ENCODE measurements around the gene SGCD.

SGCD gene

GRCh38 chr5:156582193-156582598, 255.2 kb downstream of the SGCD start:
- Histone ChIP-seq H3K9me3 (ENCODE audit: control insufficient read depth, insufficient read depth, low read depth, low read length) (no peaks in the 10 kb centered on the region), H3K27ac (ENCODE audit: extremely low read depth, low read depth, low read length) (no peak overlapping the region), H3K4me3 (ENCODE audit: low read depth, low read length) (no peak overlapping the region), H3K36me3 (ENCODE audit: control insufficient read depth in 2 of 2, insufficient read depth in 1 of 2, low read length in 2 of 2) (no peaks in the 10 kb centered on the region), H3K4me1 (ENCODE audit: control insufficient read depth, insufficient read depth, low read length) (no peaks in the 10 kb centered on the region)
- TF ChIP-seq SP3 (tag by site-specific recombination; IDR thresholded peaks at IDR 0.05) (no peak), ZNF571 (tag by site-specific recombination; IDR thresholded peaks at IDR 0.05) (no peak), ZSCAN4 (tag by site-specific recombination; IDR thresholded peaks at IDR 0.05) (no peak), MZF1 (tag by site-specific recombination; IDR thresholded peaks at IDR 0.05; ENCODE audit: borderline replicate concordance) (no peak), ZNF658 (tag by site-specific recombination; IDR thresholded peaks at IDR 0.05) (no peak), PBX3 (CRISPR knock-in tag; IDR thresholded peaks at IDR 0.05) (no peak), GLI2 (tag by site-specific recombination; IDR thresholded peaks at IDR 0.05; ENCODE audit: borderline replicate concordance, low read depth) (no peak), FEZF1 (tag by site-specific recombination; IDR thresholded peaks at IDR 0.05) (no peak), ZNF157 (tag by site-specific recombination; IDR thresholded peaks at IDR 0.05) (no peak), ZNF202 (tag by site-specific recombination; IDR thresholded peaks at IDR 0.05; ENCODE audit: borderline replicate concordance) (no peak), ZNF350 (tag by site-specific recombination; IDR thresholded peaks at IDR 0.05) (no peak), ZNF175 (tag by site-specific recombination; IDR thresholded peaks at IDR 0.05) (no peak), ZNF623 (tag by site-specific recombination; IDR thresholded peaks at IDR 0.05) (no peak), GLIS2 (tag by site-specific recombination; IDR thresholded peaks at IDR 0.05) (no peak)
- ChIA-PET CTCF (no interaction called here), POLR2A (no interaction called here)

GRCh38 chr5:156584871-156585270, 257.9 kb downstream of the SGCD start:
- POLR2A ChIA-PET = no interaction called here
- no peaks in the 10 kb centered on the region for H3K36me3 ChIP-seq (ENCODE audit: control insufficient read depth in 2 of 2, insufficient read depth in 1 of 2, low read length in 2 of 2)
- H3K27ac ChIP-seq (ENCODE audit: extremely low read depth, low read depth, low read length) = no peak overlapping the region
- no peaks in the 10 kb centered on the region for H3K9me3 ChIP-seq (ENCODE audit: control insufficient read depth, insufficient read depth, low read depth, low read length)
- no peak overlapping the region for H3K4me3 ChIP-seq (ENCODE audit: low read depth, low read length)
- TF ChIP-seq ZNF560 (tag by site-specific recombination; IDR thresholded peaks at IDR 0.05; ENCODE audit: borderline replicate concordance) (no peak), HOXC10 (CRISPR knock-in tag; IDR thresholded peaks at IDR 0.05) (no peak), ZNF76 (tag by site-specific recombination; IDR thresholded peaks at IDR 0.05; ENCODE audit: borderline replicate concordance, low read depth) (no peak), SP3 (tag by site-specific recombination; IDR thresholded peaks at IDR 0.05) (no peak), ZBTB21 (tag by site-specific recombination; IDR thresholded peaks at IDR 0.05) (no peak)
- CTCF ChIA-PET = interaction anchor here (0.7 kb wide), 1 partner anchor 793 kb away, joined by 3 read pairs; no protein-coding TSS in a partner anchor
- H3K4me1 ChIP-seq (ENCODE audit: control insufficient read depth, insufficient read depth, low read length) = no peaks in the 10 kb centered on the region

- H3K27ac ChIP-seq (ENCODE audit: extremely low read depth, low read depth, low read length) = no peak overlapping the region
- CTCF ChIA-PET = no interaction called here
- POLR2A ChIA-PET = no interaction called here
- H3K4me1 ChIP-seq (ENCODE audit: control insufficient read depth, insufficient read depth, low read length) = no peaks in the 10 kb centered on the region
- H3K36me3 ChIP-seq (ENCODE audit: control insufficient read depth in 2 of 2, insufficient read depth in 1 of 2, low read length in 2 of 2) = no peaks in the 10 kb centered on the region
- no peak overlapping the region for H3K4me3 ChIP-seq (ENCODE audit: low read depth, low read length)
- H3K9me3 ChIP-seq (ENCODE audit: control insufficient read depth, insufficient read depth, low read depth, low read length) = no peaks in the 10 kb centered on the region
- no peak for TF ChIP-seq ZNF473 (tag by site-specific recombination; IDR thresholded peaks at IDR 0.05)
- no peak for TF ChIP-seq ZNF157 (tag by site-specific recombination; IDR thresholded peaks at IDR 0.05)
- TF ChIP-seq ZBTB26 (tag by site-specific recombination; optimal IDR thresholded peaks at IDR 0.05) = no peak
- no peak for TF ChIP-seq SP3 (tag by site-specific recombination; IDR thresholded peaks at IDR 0.05)
- TF ChIP-seq REST (tag by site-specific recombination; IDR thresholded peaks at IDR 0.05) = no peak
- TF ChIP-seq ZSCAN30 (tag by site-specific recombination; IDR thresholded peaks at IDR 0.05) = no peak
- TF ChIP-seq ZNF449 (tag by site-specific recombination; IDR thresholded peaks at IDR 0.05) = no peak
- TF ChIP-seq SP7 (tag by site-specific recombination; IDR thresholded peaks at IDR 0.05) = no peak
- TF ChIP-seq ZNF76 (tag by site-specific recombination; IDR thresholded peaks at IDR 0.05; ENCODE audit: borderline replicate concordance, low read depth) = no peak
- TF ChIP-seq GLI2 (tag by site-specific recombination; IDR thresholded peaks at IDR 0.05; ENCODE audit: borderline replicate concordance, low read depth) = no peak
Observed at GRCh38 chr5:156585999-156586398, 259.0 kb downstream of the SGCD start.

Data from HEK293 (cell line).